ENCODE measurements around the gene AGAP2. TPM values are rescaled to one million over a fixed set of nuclear protein-coding genes. Genes with fewer than 3 reads are reported as not detected.

Gene AGAP2
- total and polyA plus RNA-seq, 2 of the 13 experiments (the other 11 are each of a cell fraction or from before 2014, with no cell fraction given): 0.38 to 0.45 TPM

- Histone ChIP-seq H3K9ac (ENCODE audit: insufficient read depth, low read depth, low read length) (peak overlapping the region; percentile 45; the same call in 1 of the 2 replicates), H3K4me2 (ENCODE audit: low read depth, low read length) (peak overlapping the region; percentile 21; the same call in 1 of the 2 replicates), H3K27ac (ENCODE audit: extremely low read length, insufficient read depth, low read length) (peak overlapping the region; percentile 67), H3K4me3 (replicated peaks in 1 of 3; ENCODE audit: insufficient read depth in 1 of 3, low read depth in 2 of 3, low read length in 3 of 3) (peak overlapping the region; percentile 37 to 82 (median 81); a peak in 4 of 6 replicates), H4K20me1 (ENCODE audit: insufficient read depth, low read length) (0 out of 2 replicates have a peak, but pooled peaks cover 5% of the 10 kb centered on the region), H2AFZ (ENCODE audit: low read length) (no peak overlapping the region), H3K27me3 (ENCODE audit: control insufficient read depth in 1 of 2, insufficient read depth in 2 of 2, low read length in 2 of 2) (no peaks in the 10 kb centered on the region; a peak in 1 of 5 replicates), H3K36me3 (replicated peaks in 1 of 2; ENCODE audit: control insufficient read depth in 1 of 2, insufficient read depth in 2 of 2, low read length in 2 of 2) (peaks cover 6 to 8% of the 10 kb centered on the region in 2 experiments; a peak in 3 of 5 replicates), H3K79me2 (ENCODE audit: insufficient read depth, low read length) (peaks cover 23% of the 10 kb centered on the region), H3K4me1 (ENCODE audit: insufficient read depth, low read length) (peaks cover 43% of the 10 kb centered on the region), H3K9me3 (ENCODE audit: low read length) (no peaks in the 10 kb centered on the region)
- in situ Hi-C loops (cut with HindIII; ENCODE audit: extremely low pct_ligation_motif_present, low pct_unique_long_range_greater_than_20kb): no loop called here
- no TSS peak for BruUV-seq (replicated peaks)
- FAIRE-seq (no peak), DNase-seq (ENCODE audit: low spot score) (no peak), ATAC-seq (no peak)
- CTCF ChIA-PET (ENCODE audit: low intra/inter-chr PET ratio, low total read pairs): no interaction called here
- POLR2A ChIA-PET: interaction anchor here (0.7 to 3.0 kb wide), 2 partner anchors 17 to 236 kb away, joined by 3 to 14 read pairs; partner anchors contain the start of genes EEF1AKMT3 and METTL1
- no peak for TF ChIP-seq EEA1 (CRISPR knock-in tag; IDR thresholded peaks at IDR 0.05; ENCODE audit: borderline replicate concordance)
- no peak for TF ChIP-seq RFX5 (IDR thresholded peaks at IDR 0.05; ENCODE audit: low read depth, low read length)
- TF ChIP-seq TAF1 (CRISPR knock-in tag; IDR thresholded peaks at IDR 0.05): no peak
- TF ChIP-seq RARG (CRISPR knock-in tag; IDR thresholded peaks at IDR 0.05; ENCODE audit: low read depth): no peak
- TF ChIP-seq RBFOX2 (IDR thresholded peaks at IDR 0.05; ENCODE audit: low read depth, low read length): no peak
- TF ChIP-seq SOX6 (IDR thresholded peaks at IDR 0.05): no peak
- no peak for TF ChIP-seq SOX6 (CRISPR knock-in tag; IDR thresholded peaks at IDR 0.05)
- no peak for TF ChIP-seq ZNF615 (CRISPR knock-in tag; IDR thresholded peaks at IDR 0.05; ENCODE audit: borderline replicate concordance)
- no peak for TF ChIP-seq GZF1 (CRISPR knock-in tag; IDR thresholded peaks at IDR 0.05)
- no peak for TF ChIP-seq ZFP36 (IDR thresholded peaks at IDR 0.05; ENCODE audit: borderline replicate concordance, low read depth, low read length, partially characterized antibody)
- TF ChIP-seq SIX4 (CRISPR knock-in tag; IDR thresholded peaks at IDR 0.05): no peak
- no peak for TF ChIP-seq ZNF646 (CRISPR knock-in tag; IDR thresholded peaks at IDR 0.05)
- no peak for TF ChIP-seq ZNF672 (CRISPR knock-in tag; IDR thresholded peaks at IDR 0.05)
- TF ChIP-seq PLRG1 (conservative IDR thresholded peaks at IDR 0.05): no peak
- TF ChIP-seq BRD4 (CRISPR knock-in tag; IDR thresholded peaks at IDR 0.05): no peak
- no peak for TF ChIP-seq HNRNPK (IDR thresholded peaks at IDR 0.05; ENCODE audit: low read depth, low read length, poor library complexity, severe bottlenecking)
- TF ChIP-seq HNRNPLL (IDR thresholded peaks at IDR 0.05; ENCODE audit: low read depth, low read length, poor library complexity, severe bottlenecking): no peak
- TF ChIP-seq SMAD9 (CRISPR knock-in tag; IDR thresholded peaks at IDR 0.05): no peak
- TF ChIP-seq RFX1 (IDR thresholded peaks at IDR 0.05): no peak
- no peak for TF ChIP-seq ZMAT5 (CRISPR knock-in tag; IDR thresholded peaks at IDR 0.05; ENCODE audit: borderline replicate concordance, low read depth)
- TF ChIP-seq ZFP41 (CRISPR knock-in tag; IDR thresholded peaks at IDR 0.05; ENCODE audit: borderline replicate concordance): no peak
- intact Hi-C loops (cut with micrococcal nuclease; ENCODE audit: unreplicated experiment): no loop called here
- 0% methylated on average over 6 of the region's 34 CpGs for WGBS (ENCODE audit: low lambda C conversion rate)
These were observed 16.6 kb upstream of the AGAP2 start for GRCh38 chr12:57755194-57755453.
